Hepatocyte (in vitro differentiated cells): Measurements from ENCODE around the gene TECR.

Experiments used
- CTCF ChIP-seq: fragments of 200-600 bp; sonication (generic); IDR thresholded peaks from 2 replicates; pipeline ENCODE4 v1.5.1; 2016; ENCODE audit warnings: antibody characterized with exemption, mild to moderate bottlenecking; ENCODE audit not compliant: poor library complexity
- EZH2 ChIP-seq: fragments of 200-600 bp; sonication (generic); IDR thresholded peaks from 2 replicates; pipeline ENCODE4 v1.6.1; 2016; ENCODE audit warnings: antibody characterized with exemption, mild to moderate bottlenecking, borderline replicate concordance

- no peak for TF ChIP-seq CTCF
- TF ChIP-seq EZH2 = no peak
Observed at GRCh38 chr19:14494411-14494810, 35.0 kb upstream of the TECR start.
